HEK293 (cell line): ENCODE data around the gene SVOP.

Experiments used
- BCL11B ChIP-seq: fragments of 450-650 bp; formaldehyde crosslinking; IDR thresholded peaks from 2 replicates; pipeline ENCODE4 v1.5.1; 2016; ENCODE audit warnings: low read depth, missing biosample characterization, missing genetic modification characterization
- CTCF ChIP-seq: fragments of 450-650 bp; formaldehyde crosslinking; IDR thresholded peaks from 2 replicates; pipeline ENCODE4 v1.5.1; 2016; ENCODE audit warnings: missing biosample characterization, missing genetic modification characterization
- PRDM6 ChIP-seq: fragments of 450-650 bp; formaldehyde crosslinking; IDR thresholded peaks from 2 replicates; pipeline ENCODE4 v1.5.1; 2017; ENCODE audit warnings: missing biosample characterization, missing genetic modification characterization
- SP2 ChIP-seq: fragments of 450-650 bp; formaldehyde crosslinking; IDR thresholded peaks from 2 replicates; pipeline ENCODE4 v1.5.1; 2016; ENCODE audit warnings: missing biosample characterization, missing genetic modification characterization
- ZNF16 ChIP-seq: fragments of 450-650 bp; formaldehyde crosslinking; IDR thresholded peaks from 2 replicates; pipeline ENCODE4 v1.5.1; 2016; ENCODE audit warnings: low read depth, missing biosample characterization, missing genetic modification characterization
- ZNF239 ChIP-seq: fragments of 450-650 bp; formaldehyde crosslinking; IDR thresholded peaks from 2 replicates; pipeline ENCODE4 v1.5.1; 2016; ENCODE audit warnings: missing biosample characterization, missing genetic modification characterization
- ZNF37A ChIP-seq: fragments of 450-650 bp; IDR thresholded peaks from 2 replicates; pipeline ENCODE4 v1.5.1; 2018; ENCODE audit warnings: missing biosample characterization, missing genetic modification characterization
- ZNF426 ChIP-seq: fragments of 450-650 bp; formaldehyde crosslinking; IDR thresholded peaks from 2 replicates; pipeline ENCODE4 v1.5.1; 2017; ENCODE audit warnings: missing biosample characterization, missing genetic modification characterization, mild to moderate bottlenecking, inconsistent platforms, moderate library complexity
- ZNF777 ChIP-seq: fragments of 450-650 bp; formaldehyde crosslinking; IDR thresholded peaks from 2 replicates; pipeline ENCODE4 v1.5.1; 2017; ENCODE audit warnings: missing biosample characterization, missing genetic modification characterization, borderline replicate concordance
- TF ChIP-seq, protein P1 (sequence below): fragments of 450-650 bp; formaldehyde crosslinking; IDR thresholded peaks from 2 replicates; pipeline ENCODE4 v1.5.1; 2016; ENCODE audit warnings: missing biosample characterization, missing genetic modification characterization

DNA sequence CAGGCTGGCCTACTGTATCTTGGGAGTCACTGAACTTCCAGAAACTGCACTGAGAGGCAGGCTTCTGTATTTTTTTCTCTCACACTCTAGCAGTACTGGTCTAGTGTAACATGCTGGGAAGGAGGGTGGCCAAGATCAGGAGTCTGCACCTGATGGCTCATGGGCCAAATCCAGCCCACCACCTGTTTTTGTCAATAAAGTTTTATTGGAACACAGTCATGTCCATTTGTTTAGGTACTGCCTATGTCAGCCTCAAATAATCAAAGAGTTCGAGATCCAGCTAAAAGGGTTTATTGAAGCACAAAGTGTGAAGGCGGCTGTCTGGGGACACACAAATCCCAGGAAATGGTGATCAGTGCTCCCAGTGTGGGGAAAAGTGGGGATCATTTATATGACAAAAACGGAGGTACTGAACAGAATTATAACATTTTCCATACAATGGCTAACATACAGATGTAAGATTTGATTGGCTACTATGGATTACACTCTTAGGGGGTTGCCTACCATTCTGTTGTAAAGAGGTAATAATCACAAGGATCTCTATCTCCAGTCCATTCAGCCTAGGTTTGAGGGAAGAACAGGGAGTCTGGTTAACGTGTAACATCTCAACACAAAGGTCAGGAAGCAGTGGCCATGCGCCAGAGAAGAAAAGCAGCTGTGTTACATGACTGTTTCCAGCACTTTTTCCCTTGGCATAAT lies 44.4 kb upstream of the SVOP start:
- TF ChIP-seq CTCF (tag by site-specific recombination) (no peak), PRDM6 (tag by site-specific recombination) (no peak), ZNF239 (no peak), SP2 (tag by site-specific recombination) (no peak), ZNF426 (tag by site-specific recombination) (no peak), ZNF16 (tag by site-specific recombination) (no peak), ZNF777 (no peak), ZNF37A (tag by site-specific recombination) (no peak), BCL11B (tag by site-specific recombination) (no peak)
- TF ChIP-seq, protein P1, sequence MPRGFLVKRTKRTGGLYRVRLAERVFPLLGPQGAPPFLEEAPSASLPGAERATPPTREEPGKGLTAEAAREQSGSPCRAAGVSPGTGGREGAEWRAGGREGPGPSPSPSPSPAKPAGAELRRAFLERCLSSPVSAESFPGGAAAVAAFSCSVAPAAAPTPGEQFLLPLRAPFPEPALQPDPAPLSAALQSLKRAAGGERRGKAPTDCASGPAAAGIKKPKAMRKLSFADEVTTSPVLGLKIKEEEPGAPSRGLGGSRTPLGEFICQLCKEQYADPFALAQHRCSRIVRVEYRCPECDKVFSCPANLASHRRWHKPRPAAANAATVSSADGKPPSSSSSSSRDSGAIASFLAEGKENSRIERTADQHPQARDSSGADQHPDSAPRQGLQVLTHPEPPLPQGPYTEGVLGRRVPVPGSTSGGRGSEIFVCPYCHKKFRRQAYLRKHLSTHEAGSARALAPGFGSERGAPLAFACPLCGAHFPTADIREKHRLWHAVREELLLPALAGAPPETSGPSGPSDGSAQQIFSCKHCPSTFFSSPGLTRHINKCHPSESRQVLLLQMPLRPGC: no peak
